UCSD-AML1 (cell line): ENCODE results near the gene PTPRD.
"Not testable (repeated sequence)": the region's sequence is repeated elsewhere in the genome, so short reads cannot be mapped to it uniquely, and the experiment has no call there.

ENCODE experiments used
- DNase-seq: peaks from one replicate; lab custom pipeline; 2025; ENCODE audit not compliant: unreplicated experiment; lab: John Stamatoyannopoulos, UW

The PTPRD gene

DNA sequence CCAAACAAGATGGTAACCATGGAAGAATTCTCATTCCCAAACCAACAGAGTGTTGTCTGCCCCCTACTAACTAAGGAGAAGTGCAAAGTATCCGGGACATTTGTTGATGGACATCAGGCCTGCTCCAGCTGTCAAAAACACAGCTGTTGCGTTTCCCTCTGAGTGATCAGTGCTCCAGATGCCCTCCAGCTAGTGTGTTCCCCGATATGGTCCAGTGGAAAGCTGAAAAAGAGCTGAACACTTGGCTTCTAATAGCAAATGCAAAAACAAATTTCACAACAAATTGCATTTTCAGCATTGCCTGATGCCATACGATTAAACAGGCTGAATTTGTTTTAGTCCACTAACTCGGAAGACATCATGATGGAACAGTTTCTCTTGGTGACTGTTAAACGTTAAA, 1398.7 kb downstream of the PTPRD start:
- DNase-seq, result no peak

- no peak for DNase-seq
Observed at GRCh38 chr9:9212963-9213362, 1399.8 kb downstream of the PTPRD start.

GRCh38 chr9:9202276-9202675, 1410.5 kb downstream of the PTPRD start:
- no peak for DNase-seq

GRCh38 chr9:9186086-9186485, 1426.7 kb downstream of the PTPRD start:
- DNase-seq, result no peak

DNA sequence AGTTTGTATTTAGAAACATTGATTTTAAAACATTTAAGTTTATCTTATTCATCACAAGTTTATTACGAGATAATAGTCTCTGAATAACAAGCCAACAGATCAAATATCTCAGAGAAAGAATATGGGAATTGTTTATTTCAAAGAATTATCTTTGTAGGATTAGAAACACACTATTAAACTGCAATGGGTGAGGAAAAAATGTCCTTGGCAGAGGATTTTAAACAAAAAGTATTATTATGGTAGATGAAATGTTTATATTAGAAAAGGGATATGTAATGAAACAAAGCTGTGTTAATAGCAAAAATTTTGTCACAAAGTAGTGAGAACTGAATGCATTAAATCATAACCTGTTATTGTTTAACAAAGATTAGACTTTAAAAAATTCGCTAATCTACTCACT, 1430.4 kb downstream of the PTPRD start:
- no peak for DNase-seq

DNA sequence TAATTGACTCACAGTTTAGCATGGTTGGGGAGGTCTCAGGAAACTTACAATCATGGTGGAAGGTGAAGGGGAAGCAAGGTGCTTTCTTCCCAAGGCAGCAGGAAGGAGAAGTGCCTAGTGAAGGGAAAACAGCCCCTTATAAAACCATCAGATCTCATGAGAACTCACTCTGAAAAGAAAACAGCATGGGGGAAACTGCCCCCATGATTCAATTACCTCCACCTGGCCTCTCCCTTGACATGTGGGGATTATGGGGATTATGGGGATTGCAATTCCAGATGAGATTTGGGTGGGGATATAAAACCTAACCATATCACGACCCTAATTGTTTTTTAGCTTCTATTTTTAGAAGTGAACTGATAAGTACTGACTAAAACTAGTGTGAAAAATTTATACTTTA, 1435.7 kb downstream of the PTPRD start:
- DNase-seq, result no peak

DNA sequence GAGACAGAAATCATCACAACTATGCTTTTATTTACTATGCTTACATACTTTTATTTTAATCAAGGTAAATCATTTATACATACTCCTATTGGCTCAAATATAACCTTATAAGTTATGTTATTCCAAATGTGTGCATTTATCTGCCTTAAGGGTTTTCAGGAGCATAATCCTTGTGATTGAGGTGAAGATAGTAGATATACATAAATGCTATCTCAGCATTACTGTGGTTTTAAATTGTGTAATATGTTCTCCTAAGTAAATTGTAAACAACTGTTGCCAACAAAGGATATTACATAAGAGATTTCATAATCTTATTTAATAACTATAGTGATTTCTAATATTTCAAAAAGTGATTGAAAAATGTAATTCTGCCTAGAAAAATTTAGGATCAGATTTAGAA, 1438.4 kb downstream of the PTPRD start:
- no peak for DNase-seq

DNA sequence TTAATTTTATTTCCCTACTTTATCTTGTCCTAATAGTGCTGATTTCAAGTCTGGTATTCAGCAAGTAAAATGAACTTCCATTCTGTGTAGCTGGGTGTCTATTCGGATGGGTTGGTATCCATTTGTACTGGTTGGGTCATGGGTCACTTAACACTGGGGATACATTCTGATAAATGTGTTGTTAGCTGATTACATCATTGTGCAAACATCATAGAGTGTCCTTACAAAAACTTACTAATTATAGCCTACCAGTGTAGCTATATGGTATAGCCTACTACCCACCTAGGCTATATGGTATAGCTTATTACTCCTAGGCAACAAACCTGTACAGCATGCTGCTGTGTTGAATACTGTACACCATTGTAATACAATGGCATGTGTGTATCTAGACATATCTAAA, 1439.5 kb downstream of the PTPRD start:
- no peak for DNase-seq

DNA sequence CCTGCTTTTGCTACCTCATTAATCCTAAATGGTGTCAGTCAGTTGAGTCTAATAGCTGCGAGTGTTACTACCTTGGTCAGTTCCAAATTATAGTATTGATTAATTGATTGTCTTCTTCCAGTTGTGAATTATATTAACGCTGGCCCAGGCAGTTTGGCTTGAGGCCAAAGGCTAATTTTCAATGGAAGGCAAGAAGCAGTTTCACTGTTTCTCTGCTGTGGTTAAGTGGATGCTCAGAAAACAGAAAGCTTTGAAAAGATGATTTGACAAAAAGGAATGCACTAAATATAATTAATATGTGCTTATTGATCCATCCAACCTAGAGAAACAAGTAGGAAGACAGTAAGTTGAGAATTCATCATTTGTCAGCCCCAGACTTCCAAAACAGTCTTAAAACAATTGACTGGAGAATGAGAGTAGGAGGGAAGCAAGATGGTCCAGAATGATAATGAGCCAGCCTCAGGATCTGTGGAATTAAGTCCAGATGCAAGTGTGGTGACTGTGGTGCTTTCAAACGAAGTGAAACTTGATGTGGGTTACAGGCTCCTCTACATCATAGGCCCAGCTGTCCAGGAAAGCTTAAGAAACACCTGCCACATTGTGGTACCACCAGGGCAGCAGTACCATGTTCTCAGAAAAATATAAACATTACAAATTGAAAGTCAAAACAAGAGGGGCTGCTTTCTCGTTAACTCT, 1442.2 kb downstream of the PTPRD start:
- no peak for DNase-seq

GRCh38 chr9:9142001-9142400, 1470.8 kb downstream of the PTPRD start:
- no peak for DNase-seq

- DNase-seq, result no peak
Observed at GRCh38 chr9:9133526-9133925, 1479.3 kb downstream of the PTPRD start.

DNA sequence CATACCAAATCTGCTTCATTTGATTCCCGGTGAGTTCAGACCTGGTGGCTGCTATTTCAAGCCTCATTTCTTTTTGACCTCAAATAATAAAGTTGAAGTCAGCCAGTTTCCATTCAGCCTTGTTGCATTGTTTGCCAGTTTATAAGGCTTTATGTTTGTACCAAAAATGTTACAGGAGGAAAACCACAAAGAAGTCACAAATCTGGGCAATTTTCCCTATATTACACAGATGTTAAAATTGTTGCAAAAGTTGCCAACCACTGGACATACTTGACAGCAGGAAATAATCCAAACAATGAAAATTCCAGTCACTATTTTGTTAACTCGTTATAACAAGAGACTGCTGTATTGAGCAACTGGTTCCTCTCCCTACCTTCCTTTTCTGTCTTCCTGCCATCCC, 1488.2 kb downstream of the PTPRD start:
- no peak for DNase-seq

GRCh38 chr9:9122230-9122875, 1490.4 kb downstream of the PTPRD start:
- DNase-seq, result no peak

GRCh38 chr9:9117866-9118265, 1494.9 kb downstream of the PTPRD start:
- no peak for DNase-seq

GRCh38 chr9:9112001-9112720, 1500.6 kb downstream of the PTPRD start:
- DNase-seq, result no peak

DNA sequence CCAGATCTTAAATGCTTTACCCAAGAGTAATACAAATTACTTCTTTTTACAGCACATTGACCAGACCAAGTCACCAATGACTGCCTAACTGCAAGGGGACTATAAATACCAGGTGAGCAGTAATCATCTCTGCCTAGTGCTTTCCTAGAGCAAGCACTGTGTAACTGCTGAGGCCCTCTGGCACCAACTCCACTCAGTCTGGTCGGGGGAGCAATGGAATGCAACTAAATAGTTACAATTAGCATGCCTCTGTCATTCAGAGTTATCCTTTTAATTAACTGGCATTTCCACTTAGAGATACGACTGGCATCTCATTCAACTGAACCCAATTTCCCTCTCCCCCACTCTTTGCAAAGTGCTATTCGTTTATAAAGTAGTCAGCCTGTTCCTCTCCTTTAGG, 1504.2 kb downstream of the PTPRD start:
- no peak for DNase-seq

- DNase-seq, result no peak
Observed at GRCh38 chr9:9102295-9102694, 1510.5 kb downstream of the PTPRD start.

- DNase-seq, result no peak
Observed at GRCh38 chr9:9100070-9100469, 1512.7 kb downstream of the PTPRD start.

DNA sequence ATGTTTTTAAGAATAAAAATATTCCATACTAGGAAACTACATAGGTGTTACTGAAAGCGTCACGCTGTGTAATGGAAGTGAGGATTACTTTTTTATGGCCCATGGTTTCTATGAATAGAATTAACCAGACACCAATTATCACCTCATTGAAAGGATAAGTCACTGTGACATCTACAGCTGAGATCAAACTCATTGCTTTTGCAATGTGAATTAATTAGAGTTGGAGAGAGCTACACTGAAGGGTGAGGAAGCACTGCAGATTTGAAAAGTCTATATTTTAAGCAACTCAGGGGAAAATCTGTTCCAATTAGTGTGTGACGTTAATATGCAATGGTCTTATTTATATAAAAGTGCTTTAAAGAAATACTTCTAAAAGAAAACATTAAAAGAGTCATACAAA, 1513.2 kb downstream of the PTPRD start:
- no peak for DNase-seq

DNA sequence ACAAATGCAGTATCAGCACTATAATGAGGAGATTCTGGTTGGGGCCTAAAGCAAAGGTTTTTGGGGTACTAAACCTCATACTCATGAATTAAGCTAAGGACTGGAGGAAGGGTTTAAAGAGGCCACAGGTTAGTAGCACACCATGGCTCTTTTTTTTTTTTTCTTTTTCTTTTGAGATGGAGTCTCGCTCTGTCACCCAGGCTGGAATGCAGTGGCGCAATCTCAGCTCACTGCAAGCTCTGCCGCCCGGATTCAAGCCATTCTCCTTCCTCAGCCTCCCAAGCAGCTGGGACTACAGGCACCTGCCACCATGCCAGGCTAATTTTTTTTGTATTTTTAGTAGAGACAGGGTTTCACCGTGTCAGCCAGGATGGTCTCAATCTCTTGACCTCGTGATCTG, 1515.5 kb downstream of the PTPRD start:
- DNase-seq, result not testable (repeated sequence)

GRCh38 chr9:9091387-9091786, 1521.4 kb downstream of the PTPRD start:
- no peak for DNase-seq

DNA sequence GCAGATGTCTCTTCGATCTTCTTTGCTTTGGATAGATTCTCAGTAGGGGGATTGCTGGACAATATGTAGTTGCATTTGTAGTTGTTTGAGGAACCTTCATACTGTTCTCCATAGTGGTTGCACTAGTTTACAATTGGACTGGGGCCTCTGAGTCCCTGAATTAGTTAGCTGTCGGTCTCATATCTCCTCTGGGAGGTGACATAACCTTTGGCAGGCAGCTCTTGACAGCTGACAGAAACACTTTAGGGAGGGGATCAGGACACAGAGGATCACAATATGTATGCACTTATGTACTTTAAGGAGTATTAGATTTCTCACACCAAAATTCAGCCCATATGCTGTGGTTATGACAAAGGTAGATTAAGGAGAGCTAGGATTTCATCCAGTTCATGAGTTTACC, 1533.3 kb downstream of the PTPRD start:
- DNase-seq, result no peak
